Thoracic aorta (tissue), 2 donors: ENCODE measurements around the gene HRH2. TPM values are rescaled to one million over a fixed set of nuclear protein-coding genes. Genes with fewer than 3 reads are reported as not detected.

Experiments used
- ATAC-seq: fragments of 150-250 bp; one replicate; pipeline ENCODE4 v1.8.0; 2017; ENCODE audit warnings: low read depth; ENCODE audit not compliant: insufficient number of reproducible peaks, low FRiP score
- DNase-seq: peaks from one replicate; pipeline ENCODE4 v3.0.0-alpha.2; 2020; ENCODE audit warnings: low spot score
- H3K27ac ChIP-seq, 2 donors: fragments of 200-600 bp; sonication (generic); 1 replicate in 1 of 2; 2 replicates in 1 of 2; pipeline ENCODE4 v1.5.1; 2016; ENCODE audit warnings: mild to moderate bottlenecking in 2 of 2, moderate library complexity in 2 of 2
- H3K27me3 ChIP-seq: fragments of 200-600 bp; sonication (generic); replicated peaks from 2 replicates; pipeline ENCODE4 v1.6.0; 2016; ENCODE audit warnings: mild to moderate bottlenecking; ENCODE audit not compliant: insufficient read depth
- H3K36me3 ChIP-seq: fragments of 200-600 bp; sonication (generic); one replicate; pipeline ENCODE4 v1.5.1; 2016
- H3K4me1 ChIP-seq, 2 donors: fragments of 200-600 bp; sonication (generic); 1 replicate in 1 of 2; 2 replicates in 1 of 2; pipeline versions ENCODE4 v1.5.1 to v1.6.0; 2016; ENCODE audit warnings: low read depth in 2 of 2, mild to moderate bottlenecking in 1 of 2; ENCODE audit not compliant: control insufficient read depth in 1 of 2
- H3K4me3 ChIP-seq: fragments of 200-600 bp; sonication (generic); 2 replicates; pipeline ENCODE4 v1.5.1; 2016; ENCODE audit warnings: mild to moderate bottlenecking
- H3K9me3 ChIP-seq: fragments of 200-600 bp; sonication (generic); 2 replicates; pipeline ENCODE4 v1.5.1; 2016
- total RNA-seq, 2 donors: library from RNA; depleted of rRNA; stranded (reverse); fragments of >200 nt; gene quantifications; one replicate each; pipeline versions ENCODE4 v1.1.0 to v1.2.3, GENCODE V29; 2016
- TF ChIP-seq, protein P1 (sequence below): fragments of 200-600 bp; sonication (generic); IDR thresholded peaks from one replicate; pipeline ENCODE4 v1.5.1; 2019; ENCODE audit warnings: antibody characterized with exemption

Gene HRH2
- total RNA-seq, 2 donors from 2014 or later, result 8.8 to 23.1 TPM

DNA sequence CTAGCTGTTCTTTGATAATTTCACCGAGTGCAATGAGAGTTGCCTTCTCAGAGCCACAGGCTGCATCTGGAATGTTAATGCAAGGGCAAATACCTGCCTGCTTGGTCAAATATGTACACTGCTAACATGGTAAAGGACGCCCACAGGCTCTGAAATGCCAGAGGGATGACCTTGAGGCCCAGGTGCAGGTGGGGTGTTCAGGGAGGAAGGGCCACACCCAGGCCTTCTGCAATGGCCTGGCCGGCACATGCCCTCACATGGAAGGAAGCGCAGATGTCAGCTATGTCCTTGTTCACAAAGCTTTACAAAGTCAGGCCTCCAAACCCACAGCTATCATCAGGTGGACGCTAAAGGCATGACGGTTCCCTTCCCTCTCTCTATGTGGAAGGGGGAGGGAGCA is 48.6 kb downstream of the HRH2 start:
- Histone ChIP-seq H3K27me3 (no peaks in the 10 kb centered on the region), H3K4me1 (peaks cover 0 to 9% of the 10 kb centered on the region in 2 donors), H3K27ac (no peak overlapping the region), H3K36me3 (no peaks in the 10 kb centered on the region), H3K4me3 (no peak overlapping the region), H3K9me3 (no peaks in the 10 kb centered on the region)
- ATAC-seq, result no peak
- TF ChIP-seq, protein P1, sequence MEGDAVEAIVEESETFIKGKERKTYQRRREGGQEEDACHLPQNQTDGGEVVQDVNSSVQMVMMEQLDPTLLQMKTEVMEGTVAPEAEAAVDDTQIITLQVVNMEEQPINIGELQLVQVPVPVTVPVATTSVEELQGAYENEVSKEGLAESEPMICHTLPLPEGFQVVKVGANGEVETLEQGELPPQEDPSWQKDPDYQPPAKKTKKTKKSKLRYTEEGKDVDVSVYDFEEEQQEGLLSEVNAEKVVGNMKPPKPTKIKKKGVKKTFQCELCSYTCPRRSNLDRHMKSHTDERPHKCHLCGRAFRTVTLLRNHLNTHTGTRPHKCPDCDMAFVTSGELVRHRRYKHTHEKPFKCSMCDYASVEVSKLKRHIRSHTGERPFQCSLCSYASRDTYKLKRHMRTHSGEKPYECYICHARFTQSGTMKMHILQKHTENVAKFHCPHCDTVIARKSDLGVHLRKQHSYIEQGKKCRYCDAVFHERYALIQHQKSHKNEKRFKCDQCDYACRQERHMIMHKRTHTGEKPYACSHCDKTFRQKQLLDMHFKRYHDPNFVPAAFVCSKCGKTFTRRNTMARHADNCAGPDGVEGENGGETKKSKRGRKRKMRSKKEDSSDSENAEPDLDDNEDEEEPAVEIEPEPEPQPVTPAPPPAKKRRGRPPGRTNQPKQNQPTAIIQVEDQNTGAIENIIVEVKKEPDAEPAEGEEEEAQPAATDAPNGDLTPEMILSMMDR, result no peak
- DNase-seq, result no peak

DNA sequence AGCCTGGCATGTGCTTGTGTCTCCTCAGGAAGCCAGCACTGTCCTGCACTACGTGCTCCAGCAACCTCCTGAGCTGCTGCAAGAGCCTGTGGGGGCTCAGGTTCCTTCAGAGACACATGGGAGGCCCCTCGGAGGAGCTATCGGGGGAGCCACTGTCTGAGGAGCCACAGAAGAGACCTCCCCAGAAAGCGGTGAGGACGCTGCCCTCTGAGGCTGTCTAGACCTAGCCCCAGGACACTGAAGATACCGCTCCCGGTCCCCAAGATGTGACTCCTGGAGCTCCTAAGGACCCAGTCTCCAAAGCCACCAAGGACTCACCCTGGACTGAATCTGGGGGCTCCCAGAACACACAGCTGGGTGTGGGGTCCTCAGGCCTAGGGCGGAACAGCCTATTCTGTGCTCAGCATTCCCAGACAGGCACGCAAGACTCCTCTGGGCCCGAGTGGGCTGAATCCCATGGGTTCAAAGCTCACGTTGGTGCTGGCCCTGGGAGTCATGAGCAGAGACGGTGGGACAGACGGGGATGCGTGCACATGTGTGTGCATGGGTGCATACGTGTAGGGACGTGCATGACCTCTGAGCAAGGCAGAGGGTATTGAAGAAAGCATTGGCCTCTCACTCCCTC is 50.0 kb downstream of the HRH2 start:
- no peaks in the 10 kb centered on the region for H3K27me3 ChIP-seq
- H3K9me3 ChIP-seq, result no peaks in the 10 kb centered on the region
- TF ChIP-seq, protein P1, result no peak
- peaks cover 0 to 9% of the 10 kb centered on the region in 2 donors for H3K4me1 ChIP-seq
- H3K27ac ChIP-seq, result no peak overlapping the region
- ATAC-seq, result no peak
- DNase-seq, result no peak
- H3K4me3 ChIP-seq, result no peak overlapping the region
- H3K36me3 ChIP-seq, result no peaks in the 10 kb centered on the region

DNA sequence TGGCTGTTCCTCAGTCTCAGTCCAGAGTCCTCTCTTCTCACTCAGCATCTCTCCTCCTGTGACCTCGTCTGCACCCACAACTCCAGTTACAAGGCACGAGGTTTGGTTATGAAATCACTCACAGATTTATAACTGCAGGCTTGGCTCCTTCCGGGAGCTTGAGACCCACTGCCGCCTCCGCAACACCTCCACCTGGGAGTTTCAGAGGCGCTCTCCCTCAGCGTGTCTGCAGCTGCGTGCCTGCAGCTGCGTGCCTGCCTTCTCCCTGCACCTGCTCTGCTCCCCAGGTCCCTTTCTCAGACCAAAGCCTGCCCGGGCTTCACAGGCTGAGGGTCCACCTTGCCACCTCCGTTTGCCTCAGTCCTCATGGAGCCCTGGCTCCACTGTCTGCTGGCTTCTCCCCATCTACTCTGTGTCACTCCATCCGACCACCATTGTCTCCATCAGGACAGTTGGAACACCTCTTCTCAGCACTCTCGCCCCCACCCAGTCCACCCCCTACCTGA is 51.5 kb downstream of the HRH2 start:
- no peak overlapping the region for H3K4me3 ChIP-seq
- no peak overlapping the region for H3K27ac ChIP-seq
- H3K36me3 ChIP-seq, result no peaks in the 10 kb centered on the region
- no peak for DNase-seq
- no peaks in the 10 kb centered on the region for H3K9me3 ChIP-seq
- no peaks in the 10 kb centered on the region for H3K27me3 ChIP-seq
- no peak for ATAC-seq
- TF ChIP-seq, protein P1, result no peak
- peaks cover 0 to 9% of the 10 kb centered on the region in 2 donors for H3K4me1 ChIP-seq

DNA sequence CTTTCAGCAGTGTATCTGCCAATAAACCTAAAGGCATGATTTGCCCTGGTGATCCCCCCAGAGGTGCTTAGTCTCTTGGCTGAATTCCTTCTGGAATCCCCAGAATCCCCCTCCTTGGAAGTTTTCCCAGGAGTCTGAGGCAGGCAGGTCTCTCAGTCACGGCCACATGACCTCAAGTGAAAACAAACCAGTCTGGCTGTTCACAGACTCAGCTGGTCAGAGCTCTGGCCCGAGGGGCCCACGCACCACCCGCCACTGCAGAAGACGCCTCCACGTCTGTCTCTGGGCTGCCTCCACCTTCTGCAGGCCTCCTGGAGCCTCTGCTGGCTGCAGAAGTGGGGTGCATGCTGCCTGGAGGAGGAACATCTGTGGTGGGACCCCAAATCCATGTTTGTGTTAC is 52.5 kb downstream of the HRH2 start:
- Histone ChIP-seq H3K27me3 (no peaks in the 10 kb centered on the region), H3K36me3 (no peaks in the 10 kb centered on the region), H3K27ac (peak overlapping the region in 1 of 2 donors; percentile 22), H3K9me3 (no peaks in the 10 kb centered on the region), H3K4me1 (peaks cover 0 to 9% of the 10 kb centered on the region in 2 donors), H3K4me3 (peak overlapping the region; percentile 31)
- no peak for DNase-seq
- TF ChIP-seq, protein P1, result no peak
- no peak for ATAC-seq

DNA sequence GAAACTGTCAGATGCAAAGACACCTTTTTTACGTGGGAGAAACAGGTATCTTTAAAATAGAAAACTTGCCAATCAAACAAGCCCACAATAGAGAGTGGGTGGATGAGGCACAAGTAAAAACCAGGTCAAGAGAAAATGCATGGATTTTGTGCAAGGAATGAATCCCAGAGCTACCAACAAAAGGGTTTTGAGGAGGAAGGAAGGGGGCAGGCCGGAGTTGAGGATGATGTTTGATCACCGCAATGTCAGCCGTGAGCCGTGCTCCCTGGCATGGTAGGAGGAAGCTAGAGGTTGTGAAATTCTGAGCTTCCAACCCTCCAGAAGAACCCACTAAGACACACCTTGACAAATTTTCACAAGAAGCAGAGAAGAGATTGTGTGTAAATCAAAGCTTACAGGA is 53.2 kb downstream of the HRH2 start:
- ATAC-seq (no peak), DNase-seq (no peak)
- Histone ChIP-seq H3K4me3 (no peak overlapping the region), H3K27me3 (no peaks in the 10 kb centered on the region), H3K4me1 (peaks cover 0 to 9% of the 10 kb centered on the region in 2 donors), H3K27ac (peak overlapping the region in 1 of 2 donors; percentile 22), H3K36me3 (no peaks in the 10 kb centered on the region), H3K9me3 (no peaks in the 10 kb centered on the region)
- TF ChIP-seq, protein P1, result no peak
